ENCODE results near the gene GUCY1A1. TPM values are rescaled to one million over a fixed set of nuclear protein-coding genes. Genes with fewer than 3 reads are reported as not detected.

The GUCY1A1 gene
- total and polyA plus RNA-seq, 2 experiments from 2014 or later: not detected

- Histone ChIP-seq H3K9me2 (ENCODE audit: insufficient read depth) (no peaks in the 10 kb centered on the region), H3K4me1 (ENCODE audit: insufficient read depth) (no peaks in the 10 kb centered on the region), H3K36me3 (ENCODE audit: low read depth) (no peaks in the 10 kb centered on the region), H3K4me2 (ENCODE audit: unreplicated experiment) (no peak overlapping the region), H3K9ac (no peak overlapping the region), H3F3A (ENCODE audit: insufficient read depth) (no peaks in the 10 kb centered on the region), H2AFZ (no peak overlapping the region), H3K27me3 (replicated peaks; ENCODE audit: insufficient read depth) (peaks cover 10% of the 10 kb centered on the region), H3K9me3 (ENCODE audit: low read depth) (no peaks in the 10 kb centered on the region), H4K20me1 (ENCODE audit: insufficient read depth) (no peaks in the 10 kb centered on the region), H3K79me2 (ENCODE audit: insufficient read depth) (no peaks in the 10 kb centered on the region), H3K4me3 (no peak overlapping the region), H3K27ac (no peak overlapping the region)
- TF ChIP-seq EZH2phosphoT487 (IDR thresholded peaks at IDR 0.05; ENCODE audit: insufficient read depth, low read depth) (no peak), EZH2 (IDR thresholded peaks at IDR 0.05; ENCODE audit: insufficient read depth, poor library complexity, severe bottlenecking) (no peak)
- in situ Hi-C loops (cut with MboI): no loop called here
- no peak for DNase-seq
- WGBS, 2 experiments (ENCODE audit: low coverage in 1 of 2, low lambda C conversion rate in 2 of 2, missing lambda C conversion rate in 2 of 2): 13 to 16% methylated on average over 2 of the region's 2 CpGs
Observed at GRCh38 chr4:155660436-155660835, 6.2 kb upstream of the GUCY1A1 start.

GRCh38 chr4:155665054-155665453 lies 1.6 kb upstream of the GUCY1A1 start:
- Histone ChIP-seq H4K20me1 (ENCODE audit: insufficient read depth) (no peaks in the 10 kb centered on the region), H3K9ac (no peak overlapping the region), H3K9me2 (ENCODE audit: insufficient read depth) (no peaks in the 10 kb centered on the region), H3K9me3 (ENCODE audit: low read depth) (no peaks in the 10 kb centered on the region), H3K27me3 (replicated peaks; ENCODE audit: insufficient read depth) (peaks cover 49% of the 10 kb centered on the region), H3K4me3 (no peak overlapping the region), H3K27ac (no peak overlapping the region), H3K4me1 (ENCODE audit: insufficient read depth) (0 out of 2 replicates have a peak, but pooled peaks cover 3% of the 10 kb centered on the region), H3K79me2 (ENCODE audit: insufficient read depth) (no peaks in the 10 kb centered on the region), H3F3A (ENCODE audit: insufficient read depth) (no peaks in the 10 kb centered on the region), H2AFZ (no peak overlapping the region), H3K36me3 (ENCODE audit: low read depth) (no peaks in the 10 kb centered on the region), H3K4me2 (ENCODE audit: unreplicated experiment) (no peak overlapping the region)
- DNase-seq: no peak
- in situ Hi-C loops (cut with MboI): no loop called here
- no peak for TF ChIP-seq EZH2phosphoT487 (IDR thresholded peaks at IDR 0.05; ENCODE audit: insufficient read depth, low read depth)
- WGBS, 2 experiments (ENCODE audit: low coverage in 1 of 2, low lambda C conversion rate in 2 of 2, missing lambda C conversion rate in 2 of 2): 84 to 89% methylated on average over 2 of the region's 2 CpGs

- Histone ChIP-seq H3K27me3 (replicated peaks; ENCODE audit: insufficient read depth) (peaks cover 49% of the 10 kb centered on the region), H3K4me1 (ENCODE audit: insufficient read depth) (0 out of 2 replicates have a peak, but pooled peaks cover 3% of the 10 kb centered on the region), H3F3A (ENCODE audit: insufficient read depth) (no peaks in the 10 kb centered on the region), H3K9me3 (ENCODE audit: low read depth) (no peaks in the 10 kb centered on the region), H3K9me2 (ENCODE audit: insufficient read depth) (no peaks in the 10 kb centered on the region), H3K36me3 (ENCODE audit: low read depth) (no peaks in the 10 kb centered on the region), H4K20me1 (ENCODE audit: insufficient read depth) (no peaks in the 10 kb centered on the region), H2AFZ (peak overlapping the region; percentile 75), H3K9ac (no peak overlapping the region), H3K27ac (no peak overlapping the region), H3K4me2 (ENCODE audit: unreplicated experiment) (peak overlapping the region; percentile 90), H3K79me2 (ENCODE audit: insufficient read depth) (no peaks in the 10 kb centered on the region), H3K4me3 (peak overlapping the region; percentile 67)
- in situ Hi-C loops (cut with MboI): no loop called here
- 0 to 1% methylated on average over 25 to 27 of the region's 27 CpGs for WGBS, 2 experiments (ENCODE audit: low coverage in 1 of 2, low lambda C conversion rate in 2 of 2, missing lambda C conversion rate in 2 of 2)
- DNase-seq: peak; percentile 36
- no peak for TF ChIP-seq EZH2phosphoT487 (IDR thresholded peaks at IDR 0.05; ENCODE audit: insufficient read depth, low read depth)
- no peak for TF ChIP-seq EZH2 (IDR thresholded peaks at IDR 0.05; ENCODE audit: insufficient read depth, poor library complexity, severe bottlenecking)
Observed at GRCh38 chr4:155667222-155667567, 547 bp downstream of the GUCY1A1 start.

GRCh38 chr4:155667568-155668511 lies 1.2 kb downstream of the GUCY1A1 start:
- H3K9me2 ChIP-seq (ENCODE audit: insufficient read depth): no peaks in the 10 kb centered on the region
- no peaks in the 10 kb centered on the region for H3K36me3 ChIP-seq (ENCODE audit: low read depth)
- no peaks in the 10 kb centered on the region for H3F3A ChIP-seq (ENCODE audit: insufficient read depth)
- 4 to 6% methylated on average over 35 to 47 of the region's 71 CpGs for WGBS, 2 experiments (ENCODE audit: low coverage in 1 of 2, low lambda C conversion rate in 2 of 2, missing lambda C conversion rate in 2 of 2)
- no peak overlapping the region for H3K9ac ChIP-seq
- H3K4me3 ChIP-seq: peak overlapping the region; percentile 67
- no peaks in the 10 kb centered on the region for H3K79me2 ChIP-seq (ENCODE audit: insufficient read depth)
- H3K9me3 ChIP-seq (ENCODE audit: low read depth): no peaks in the 10 kb centered on the region
- TF ChIP-seq EZH2phosphoT487 (IDR thresholded peaks at IDR 0.05; ENCODE audit: insufficient read depth, low read depth): no peak
- TF ChIP-seq EZH2 (IDR thresholded peaks at IDR 0.05; ENCODE audit: insufficient read depth, poor library complexity, severe bottlenecking): peak; percentile 52
- no peak overlapping the region for H3K27ac ChIP-seq
- H3K4me1 ChIP-seq (ENCODE audit: insufficient read depth): 0 out of 2 replicates have a peak, but pooled peaks cover 3% of the 10 kb centered on the region
- H4K20me1 ChIP-seq (ENCODE audit: insufficient read depth): no peaks in the 10 kb centered on the region
- in situ Hi-C loops (cut with MboI): no loop called here
- DNase-seq: peak; percentile 45
- H3K4me2 ChIP-seq (ENCODE audit: unreplicated experiment): peak overlapping the region; percentile 90
- peaks cover 49% of the 10 kb centered on the region for H3K27me3 ChIP-seq (replicated peaks; ENCODE audit: insufficient read depth)
- peak overlapping the region; percentile 75 for H2AFZ ChIP-seq

Data from GM23248 (cell line).